Measurements from ENCODE around the gene EXTL2.

Gene EXTL2

GRCh38 chr1:100924212-100924611, 29.6 kb upstream of the EXTL2 start:
- Mint-ChIP-seq H3K27me3 (no peaks in the 10 kb centered on the region), H3K9me3 (peaks cover 11% of the 10 kb centered on the region), H3K4me3 (no peak overlapping the region), H3K36me3 (ENCODE audit: low read depth) (peaks cover 33% of the 10 kb centered on the region), H3K4me1 (ENCODE audit: low read depth) (peaks cover 49% of the 10 kb centered on the region), H3K27ac (peak overlapping the region; percentile 86)
- DNase-seq = no peak

- H3K27me3 Mint-ChIP-seq = no peaks in the 10 kb centered on the region
- peaks cover 10% of the 10 kb centered on the region for H3K9me3 Mint-ChIP-seq
- no peak for DNase-seq
- peak overlapping the region; percentile 68 for H3K27ac Mint-ChIP-seq
- H3K36me3 Mint-ChIP-seq (ENCODE audit: low read depth) = peaks cover 54% of the 10 kb centered on the region
- no peak overlapping the region for H3K4me3 Mint-ChIP-seq
- H3K4me1 Mint-ChIP-seq (ENCODE audit: low read depth) = peaks cover 55% of the 10 kb centered on the region
These were observed 26.6 kb upstream of the EXTL2 start for GRCh38 chr1:100921110-100921706.

GRCh38 chr1:100912019-100912418, 17.4 kb upstream of the EXTL2 start:
- peak overlapping the region; percentile 56 for H3K27ac Mint-ChIP-seq
- no peak for DNase-seq
- no peaks in the 10 kb centered on the region for H3K27me3 Mint-ChIP-seq
- H3K9me3 Mint-ChIP-seq = no peaks in the 10 kb centered on the region
- H3K36me3 Mint-ChIP-seq (ENCODE audit: low read depth) = peaks cover 91% of the 10 kb centered on the region
- no peak overlapping the region for H3K4me3 Mint-ChIP-seq
- peaks cover 51% of the 10 kb centered on the region for H3K4me1 Mint-ChIP-seq (ENCODE audit: low read depth)

GRCh38 chr1:100909018-100909417, 14.4 kb upstream of the EXTL2 start:
- Mint-ChIP-seq H3K4me3 (no peak overlapping the region), H3K27ac (peak overlapping the region; percentile 30), H3K9me3 (peaks cover 4% of the 10 kb centered on the region), H3K36me3 (ENCODE audit: low read depth) (peaks cover 93% of the 10 kb centered on the region), H3K27me3 (no peaks in the 10 kb centered on the region), H3K4me1 (ENCODE audit: low read depth) (peaks cover 58% of the 10 kb centered on the region)
- no peak for DNase-seq

GRCh38 chr1:100907887-100908286, 13.2 kb upstream of the EXTL2 start:
- Mint-ChIP-seq H3K36me3 (ENCODE audit: low read depth) (peaks cover 88% of the 10 kb centered on the region), H3K9me3 (peaks cover 4% of the 10 kb centered on the region), H3K27ac (peak overlapping the region; percentile 40), H3K4me3 (no peak overlapping the region), H3K27me3 (no peaks in the 10 kb centered on the region), H3K4me1 (ENCODE audit: low read depth) (peaks cover 58% of the 10 kb centered on the region)
- no peak for DNase-seq

GRCh38 chr1:100905181-100905580, 10.5 kb upstream of the EXTL2 start:
- peaks cover 66% of the 10 kb centered on the region for H3K4me1 Mint-ChIP-seq (ENCODE audit: low read depth)
- H3K27ac Mint-ChIP-seq = no peak overlapping the region
- DNase-seq = no peak
- no peaks in the 10 kb centered on the region for H3K27me3 Mint-ChIP-seq
- H3K36me3 Mint-ChIP-seq (ENCODE audit: low read depth) = peaks cover 86% of the 10 kb centered on the region
- H3K4me3 Mint-ChIP-seq = no peak overlapping the region
- H3K9me3 Mint-ChIP-seq = peaks cover 4% of the 10 kb centered on the region

- no peak overlapping the region for H3K27ac Mint-ChIP-seq
- H3K27me3 Mint-ChIP-seq = no peaks in the 10 kb centered on the region
- no peak for DNase-seq
- peaks cover 71% of the 10 kb centered on the region for H3K4me1 Mint-ChIP-seq (ENCODE audit: low read depth)
- no peak overlapping the region for H3K4me3 Mint-ChIP-seq
- H3K9me3 Mint-ChIP-seq = peaks cover 4% of the 10 kb centered on the region
- H3K36me3 Mint-ChIP-seq (ENCODE audit: low read depth) = peaks cover 86% of the 10 kb centered on the region
These were observed 9.9 kb upstream of the EXTL2 start for GRCh38 chr1:100904528-100904927.

- no peak for DNase-seq
- Mint-ChIP-seq H3K36me3 (ENCODE audit: low read depth) (peaks cover 86% of the 10 kb centered on the region), H3K27me3 (no peaks in the 10 kb centered on the region), H3K9me3 (peaks cover 4% of the 10 kb centered on the region), H3K27ac (no peak overlapping the region), H3K4me3 (no peak overlapping the region), H3K4me1 (ENCODE audit: low read depth) (peaks cover 72% of the 10 kb centered on the region)
These were observed 9.1 kb upstream of the EXTL2 start for GRCh38 chr1:100903777-100904176.

- H3K4me3 Mint-ChIP-seq = no peak overlapping the region
- H3K27ac Mint-ChIP-seq = no peak overlapping the region
- peaks cover 87% of the 10 kb centered on the region for H3K36me3 Mint-ChIP-seq (ENCODE audit: low read depth)
- H3K4me1 Mint-ChIP-seq (ENCODE audit: low read depth) = peaks cover 72% of the 10 kb centered on the region
- DNase-seq = no peak
- peaks cover 4% of the 10 kb centered on the region for H3K9me3 Mint-ChIP-seq
- H3K27me3 Mint-ChIP-seq = no peaks in the 10 kb centered on the region
These were observed 7.7 kb upstream of the EXTL2 start for GRCh38 chr1:100902365-100902764.

GRCh38 chr1:100896481-100896982, 1.9 kb upstream of the EXTL2 start:
- Mint-ChIP-seq H3K9me3 (no peaks in the 10 kb centered on the region), H3K36me3 (ENCODE audit: low read depth) (peaks cover 72% of the 10 kb centered on the region), H3K27ac (peak overlapping the region; percentile 99), H3K27me3 (no peaks in the 10 kb centered on the region), H3K4me1 (ENCODE audit: low read depth) (peaks cover 68% of the 10 kb centered on the region), H3K4me3 (peak overlapping the region; percentile 98)
- DNase-seq = peak; percentile 64

GRCh38 chr1:100895540-100896480, 1.2 kb upstream of the EXTL2 start, which contains the start of gene SLC30A7:
Gene SLC30A7, plus strand, starts transcription at chr1:100896090. Its CDS starts 173 bp downstream, at chr1:100896263.
- Mint-ChIP-seq H3K36me3 (ENCODE audit: low read depth) (peaks cover 71% of the 10 kb centered on the region), H3K27ac (peak within 1 kb of the TSS; percentile 99), H3K27me3 (no peaks in the 10 kb centered on the region), H3K4me3 (peak within 1 kb of the TSS; percentile 98), H3K9me3 (peaks cover 5% of the 10 kb centered on the region), H3K4me1 (ENCODE audit: low read depth) (peaks cover 62% of the 10 kb centered on the region)
- peak; percentile 99 for DNase-seq

GRCh38 chr1:100893718-100894117, 924 bp downstream of the EXTL2 start:
- Mint-ChIP-seq H3K4me3 (peak overlapping the region; percentile 98), H3K36me3 (ENCODE audit: low read depth) (peaks cover 68% of the 10 kb centered on the region), H3K27ac (no peak overlapping the region), H3K4me1 (ENCODE audit: low read depth) (peaks cover 53% of the 10 kb centered on the region), H3K9me3 (peaks cover 15% of the 10 kb centered on the region), H3K27me3 (no peaks in the 10 kb centered on the region)
- no peak for DNase-seq

- Mint-ChIP-seq H3K27me3 (no peaks in the 10 kb centered on the region), H3K27ac (no peak overlapping the region), H3K4me1 (ENCODE audit: low read depth) (peaks cover 46% of the 10 kb centered on the region), H3K36me3 (ENCODE audit: low read depth) (peaks cover 64% of the 10 kb centered on the region), H3K4me3 (peak overlapping the region; percentile 98), H3K9me3 (peaks cover 15% of the 10 kb centered on the region)
- DNase-seq = no peak
These were observed 2.1 kb downstream of the EXTL2 start for GRCh38 chr1:100892554-100892953.

- H3K36me3 Mint-ChIP-seq (ENCODE audit: low read depth) = peaks cover 53% of the 10 kb centered on the region
- DNase-seq = no peak
- no peaks in the 10 kb centered on the region for H3K27me3 Mint-ChIP-seq
- no peak overlapping the region for H3K27ac Mint-ChIP-seq
- H3K4me1 Mint-ChIP-seq (ENCODE audit: low read depth) = peaks cover 38% of the 10 kb centered on the region
- peaks cover 15% of the 10 kb centered on the region for H3K9me3 Mint-ChIP-seq
- H3K4me3 Mint-ChIP-seq = no peak overlapping the region
These were observed 3.3 kb downstream of the EXTL2 start for GRCh38 chr1:100891380-100891779.
